Natural killer cell (primary cell): Measurements from ENCODE around the gene RPL3. TPM values are rescaled to one million over a fixed set of nuclear protein-coding genes. Genes with fewer than 3 reads are reported as not detected.

ENCODE experiments used
- ATAC-seq, 3 donors: fragments of 150-1000 bp in 2 of 3; fragments of 200-7000 bp in 1 of 3; cut with Tn5 transposase; 1 replicate in 1 of 3; 2 replicates in 2 of 3; pipeline ENCODE4 v1.10.0; 2021; ENCODE audit warnings: mild to moderate bottlenecking in 2 of 3, moderate library complexity in 2 of 3
- DNase-seq, 2 donors: peaks; one replicate each; pipeline versions ENCODE4 v3.0.0 to v3.0.0-alpha.2; 2013 to 2021; ENCODE audit warnings: mixed read lengths in 1 of 2
- H3K27ac ChIP-seq: one replicate; pipeline ENCODE4 v1.5.1; 2013; ENCODE audit warnings: mild to moderate bottlenecking, low read length
- H3K27me3 ChIP-seq: one replicate; pipeline ENCODE4 v1.6.1; 2013; ENCODE audit warnings: low read length; ENCODE audit not compliant: control insufficient read depth, insufficient read depth
- H3K36me3 ChIP-seq: one replicate; pipeline ENCODE4 v1.6.1; 2013; ENCODE audit warnings: low read length; ENCODE audit not compliant: control insufficient read depth, insufficient read depth
- H3K4me1 ChIP-seq: one replicate; pipeline ENCODE4 v1.6.1; 2013; ENCODE audit warnings: low read length; ENCODE audit not compliant: control insufficient read depth, insufficient read depth
- H3K4me3 ChIP-seq: one replicate; pipeline ENCODE4 v1.5.1; 2013; ENCODE audit warnings: low read length
- H3K9me3 ChIP-seq: one replicate; pipeline ENCODE4 v1.6.1; 2013; ENCODE audit warnings: low read length; ENCODE audit not compliant: control insufficient read depth, insufficient read depth
- H3K27ac Mint-ChIP-seq, 2 donors: one replicate each; pipeline ENCODE4 v1.8.0; 2022; ENCODE audit warnings: mild to moderate bottlenecking in 2 of 2, mixed read lengths in 2 of 2, moderate library complexity in 1 of 2
- H3K27me3 Mint-ChIP-seq, 2 donors: one replicate each; pipeline ENCODE4 v1.8.0; 2022; ENCODE audit warnings: low read depth in 2 of 2, mixed read lengths in 2 of 2
- H3K36me3 Mint-ChIP-seq: one replicate; pipeline ENCODE4 v1.8.0; 2022; ENCODE audit warnings: mixed read lengths
- H3K4me1 Mint-ChIP-seq, 2 donors: one replicate each; pipeline ENCODE4 v1.8.0; 2022; ENCODE audit warnings: mixed read lengths in 2 of 2
- H3K4me3 Mint-ChIP-seq: one replicate; pipeline ENCODE4 v1.8.0; 2022; ENCODE audit warnings: mild to moderate bottlenecking, moderate library complexity, mixed read lengths
- H3K9me3 Mint-ChIP-seq, 2 donors: one replicate each; pipeline ENCODE4 v1.8.0; 2022; ENCODE audit warnings: mixed read lengths in 2 of 2
- CTCF ChIP-seq: fragments of 200-600 bp; IDR thresholded peaks from one replicate; pipeline ENCODE4 v1.8.0; 2022; ENCODE audit warnings: antibody characterized with exemption
- WGBS: methylation state at CpG from one replicate; pipeline ENCODE4 v1.1.7; 2013; ENCODE audit warnings: missing lambda C conversion rate; ENCODE audit not compliant: insufficient coverage; 5-methylcytosine and 5-hydroxymethylcytosine counted together
- intact Hi-C: fragments of 100-400 bp; cut with micrococcal nuclease; formaldehyde crosslinking; loops from one replicate; pipeline ENCODE4 v1.14.2; 2022
- total RNA-seq, 4 donors: library from RNA; stranded (reverse); fragments of 120-200 nt in 1 of 4; gene quantifications; one replicate each; pipeline versions ENCODE4 v1.2.3 to v1.2.4, GENCODE V29; 2013 to 2022

Gene RPL3
- total RNA-seq, 3 donors from 2014 or later (not counting 1 experiment from before 2014, with no cell fraction given) = 1,534 to 1,757 (median 1,614) TPM

GRCh38 chr22:39349967-39350726 lies 30.7 kb upstream of the RPL3 start, which contains the start of gene SYNGR1:
SYNGR1 (plus strand) TSS chr22:39349991; CDS start chr22:39350011, 20 bp downstream.
- H3K36me3 ChIP-seq = no peaks in the 10 kb centered on the region
- peak within 1 kb of the TSS; percentile 87 for H3K27ac ChIP-seq
- ATAC-seq = peak in 2 of 3 donors; percentile 3 to 4
- H3K4me1 Mint-ChIP-seq = peaks cover 14 to 30% of the 10 kb centered on the region in 2 donors
- peaks cover 0 to 6% of the 10 kb centered on the region in 2 donors for H3K27me3 Mint-ChIP-seq
- no peaks in the 10 kb centered on the region for H3K9me3 ChIP-seq
- TF ChIP-seq CTCF = no peak
- peaks cover 59% of the 10 kb centered on the region for H3K4me1 ChIP-seq
- intact Hi-C loops = no loop called here
- H3K27ac Mint-ChIP-seq = peak within 1 kb of the TSS; percentile 83 to 86
- H3K9me3 Mint-ChIP-seq = no peaks in the 10 kb centered on the region
- H3K36me3 Mint-ChIP-seq = no peaks in the 10 kb centered on the region
- 1% methylated on average over 85 of the region's 87 CpGs for WGBS
- peaks cover 7% of the 10 kb centered on the region for H3K27me3 ChIP-seq
- peak in 1 of 2 donors; percentile 25 for DNase-seq
- H3K4me3 Mint-ChIP-seq = peak within 1 kb of the TSS; percentile 90
- peak within 1 kb of the TSS; percentile 73 for H3K4me3 ChIP-seq

- Mint-ChIP-seq H3K27ac (peak overlapping the region; percentile 72 to 86), H3K36me3 (no peaks in the 10 kb centered on the region), H3K9me3 (no peaks in the 10 kb centered on the region), H3K4me1 (peaks cover 14 to 30% of the 10 kb centered on the region in 2 donors), H3K27me3 (peaks cover 2 to 6% of the 10 kb centered on the region in 2 donors), H3K4me3 (peak overlapping the region; percentile 90)
- Histone ChIP-seq H3K9me3 (no peaks in the 10 kb centered on the region), H3K4me3 (peak overlapping the region; percentile 73), H3K27ac (peak overlapping the region; percentile 87), H3K27me3 (peaks cover 7% of the 10 kb centered on the region), H3K4me1 (peaks cover 56% of the 10 kb centered on the region), H3K36me3 (no peaks in the 10 kb centered on the region)
- intact Hi-C loops = no loop called here
- no peak for TF ChIP-seq CTCF
- ATAC-seq (peak; percentile 35 to 65 (median 49)), DNase-seq (peak; percentile 37 to 67)
- WGBS = under 1% methylated on average over 57 of the region's 57 CpGs
Measured at GRCh38 chr22:39349506-39349966, 30.1 kb upstream of the RPL3 start.

GRCh38 chr22:39348909-39349505 lies 29.6 kb upstream of the RPL3 start:
- intact Hi-C loops = no loop called here
- Histone ChIP-seq H3K9me3 (no peaks in the 10 kb centered on the region), H3K27me3 (peaks cover 7% of the 10 kb centered on the region), H3K4me3 (peak overlapping the region; percentile 73), H3K36me3 (no peaks in the 10 kb centered on the region), H3K27ac (peak overlapping the region; percentile 87), H3K4me1 (peaks cover 51% of the 10 kb centered on the region)
- no peaks in the 10 kb centered on the region for H3K36me3 Mint-ChIP-seq
- no peak for TF ChIP-seq CTCF
- H3K4me3 Mint-ChIP-seq = peak overlapping the region; percentile 90
- peak overlapping the region; percentile 72 to 86 for H3K27ac Mint-ChIP-seq
- DNase-seq (peak in 1 of 2 donors; percentile 40), ATAC-seq (peak in 1 of 3 donors; percentile 2)
- H3K4me1 Mint-ChIP-seq = peaks cover 14 to 30% of the 10 kb centered on the region in 2 donors
- H3K27me3 Mint-ChIP-seq = peaks cover 8% of the 10 kb centered on the region in 2 donors
- WGBS = 11% methylated on average over 11 of the region's 11 CpGs
- no peaks in the 10 kb centered on the region for H3K9me3 Mint-ChIP-seq
